ENCODE data around the gene TLR2. TPM values are rescaled to one million over a fixed set of nuclear protein-coding genes. Genes with fewer than 3 reads are reported as not detected.

The TLR2 gene
- polyA plus RNA-seq, 3 donors, result 133 to 187 (median 162) TPM

- Histone ChIP-seq H3K9ac (ENCODE audit: insufficient read depth, low read length, poor library complexity, severe bottlenecking) (no peak overlapping the region), H3K36me3 (replicated peaks in 1 of 2; ENCODE audit: control insufficient read depth in 1 of 2, insufficient read depth in 2 of 2, low read length in 2 of 2) (peaks cover 67 to 88% of the 10 kb centered on the region in 2 donors), H3K4me3 (replicated peaks in 1 of 3; ENCODE audit: low read depth in 2 of 3, low read length in 3 of 3) (no peak overlapping the region), H3K27me3 (ENCODE audit: control insufficient read depth in 2 of 2, insufficient read depth in 2 of 2, low read length in 2 of 2) (no peaks in the 10 kb centered on the region), H2AFZ (ENCODE audit: insufficient read depth, low read depth, low read length, poor library complexity, severe bottlenecking) (no peak overlapping the region), H3K4me2 (replicated peaks; ENCODE audit: extremely low read depth, low read length, poor library complexity, severe bottlenecking) (no peak overlapping the region), H3K4me1 (ENCODE audit: control insufficient read depth in 1 of 2, insufficient read depth in 2 of 2, low read length in 2 of 2) (peaks cover 22 to 28% of the 10 kb centered on the region in 2 donors), H3K9me3 (replicated peaks in 1 of 2; ENCODE audit: control insufficient read depth in 1 of 2, insufficient read depth in 1 of 2, low read length in 2 of 2) (no peaks in the 10 kb centered on the region), H4K20me1 (ENCODE audit: insufficient read depth, low read length) (peaks cover 25% of the 10 kb centered on the region), H3K79me2 (ENCODE audit: insufficient read depth, low read length) (no peaks in the 10 kb centered on the region), H3K27ac (ENCODE audit: low read depth in 1 of 2, low read length in 2 of 2) (peak overlapping the region in 1 of 2 donors; percentile 71)
- peaks cover 0 to 5% (median 0%) of the 10 kb centered on the region in 7 donors for H3K9me3 Mint-ChIP-seq
- peak; percentile 88 for TF ChIP-seq CTCF (IDR thresholded peaks at IDR 0.05)
- H3K36me3 Mint-ChIP-seq, result peaks cover 76 to 98% of the 10 kb centered on the region in 2 donors
- intact Hi-C loops (cut with micrococcal nuclease), result loop anchor here (2.0 to 5.0 kb wide), 2 partner anchors 116 to 117 kb away; no protein-coding TSS in a partner anchor
- no peak overlapping the region for H3K4me3 Mint-ChIP-seq
- 100% methylated on average over 1 of the region's 3 CpGs for WGBS (ENCODE audit: insufficient coverage)
- peak in 2 of 3 donors; percentile 58 for DNase-seq
- peaks cover 0 to 1% (median 0%) of the 10 kb centered on the region in 3 donors for H3K27me3 Mint-ChIP-seq (ENCODE audit: low read depth in 3 of 3)
- peaks cover 25% of the 10 kb centered on the region for H3K4me1 Mint-ChIP-seq
- H3K27ac Mint-ChIP-seq, result peak overlapping the region in 6 of 7 donors; percentile 30 to 87 (median 85)
Observed at GRCh38 chr4:153634738-153635353, 49.2 kb upstream of the TLR2 start.

- Histone ChIP-seq H3K36me3 (replicated peaks in 1 of 2; ENCODE audit: control insufficient read depth in 1 of 2, insufficient read depth in 2 of 2, low read length in 2 of 2) (peaks cover 57 to 78% of the 10 kb centered on the region in 2 donors), H3K27ac (ENCODE audit: low read depth in 1 of 2, low read length in 2 of 2) (peak overlapping the region; percentile 34 to 71), H3K79me2 (ENCODE audit: insufficient read depth, low read length) (no peaks in the 10 kb centered on the region), H3K27me3 (ENCODE audit: control insufficient read depth in 2 of 2, insufficient read depth in 2 of 2, low read length in 2 of 2) (no peaks in the 10 kb centered on the region), H3K9me3 (replicated peaks in 1 of 2; ENCODE audit: control insufficient read depth in 1 of 2, insufficient read depth in 1 of 2, low read length in 2 of 2) (no peaks in the 10 kb centered on the region), H2AFZ (ENCODE audit: insufficient read depth, low read depth, low read length, poor library complexity, severe bottlenecking) (no peak overlapping the region), H3K4me2 (replicated peaks; ENCODE audit: extremely low read depth, low read length, poor library complexity, severe bottlenecking) (peak overlapping the region; percentile 26), H3K4me1 (ENCODE audit: control insufficient read depth in 1 of 2, insufficient read depth in 2 of 2, low read length in 2 of 2) (peaks cover 23 to 29% of the 10 kb centered on the region in 2 donors), H3K9ac (ENCODE audit: insufficient read depth, low read length, poor library complexity, severe bottlenecking) (no peak overlapping the region), H3K4me3 (replicated peaks in 1 of 3; ENCODE audit: low read depth in 2 of 3, low read length in 3 of 3) (no peak overlapping the region), H4K20me1 (ENCODE audit: insufficient read depth, low read length) (peaks cover 16% of the 10 kb centered on the region)
- DNase-seq, result peak in 1 of 3 donors; percentile 37
- Mint-ChIP-seq H3K9me3 (peaks cover 0 to 6% (median 0%) of the 10 kb centered on the region in 7 donors), H3K27me3 (ENCODE audit: low read depth in 3 of 3) (peaks cover 0 to 2% (median 0%) of the 10 kb centered on the region in 3 donors), H3K27ac (peak overlapping the region; percentile 45 to 87 (median 82)), H3K4me1 (peaks cover 32% of the 10 kb centered on the region), H3K36me3 (peaks cover 66 to 94% of the 10 kb centered on the region in 2 donors), H3K4me3 (no peak overlapping the region)
- WGBS (ENCODE audit: insufficient coverage), result 0% methylated on average over 2 of the region's 6 CpGs
- no peak for TF ChIP-seq CTCF (IDR thresholded peaks at IDR 0.05)
- intact Hi-C loops (cut with micrococcal nuclease), result loop anchor here in 1 of 2 donors (2.0 kb wide), 1 partner anchor 115 kb away; no protein-coding TSS in a partner anchor
Observed at GRCh38 chr4:153635846-153636245, 48.2 kb upstream of the TLR2 start.
